ENCODE results near the gene FBXL22. TPM values are rescaled to one million over a fixed set of nuclear protein-coding genes. Genes with fewer than 3 reads are reported as not detected.

Gene FBXL22
- total and polyA plus RNA-seq, 2 experiments from 2014 or later, result 0.26 TPM; not detected in 1

DNA sequence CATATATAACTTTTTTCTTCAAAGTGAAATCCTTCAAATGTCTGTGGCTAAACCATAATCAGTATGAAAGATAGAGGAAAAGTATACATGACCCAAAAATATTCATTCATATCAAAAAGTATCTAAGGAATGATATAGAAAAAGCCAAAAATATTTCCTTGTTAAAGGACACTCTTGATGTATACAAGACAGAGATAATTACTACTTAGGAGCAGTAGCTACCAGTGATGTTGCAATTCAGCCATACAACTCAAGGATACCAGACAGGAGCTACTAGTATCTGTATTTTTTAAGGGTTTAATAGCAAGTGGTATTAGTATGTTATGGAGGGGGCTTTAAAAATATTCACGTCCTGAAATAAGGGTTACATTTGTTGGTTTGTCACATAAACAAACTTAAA is 37.0 kb downstream of the FBXL22 start:
- ATAC-seq (no peak), DNase-seq (ENCODE audit: low spot score) (no peak)
- no peaks in the 10 kb centered on the region for H3K4me1 Mint-ChIP-seq
- peaks cover 6% of the 10 kb centered on the region; the same call in 1 of the 2 replicates for H3K36me3 ChIP-seq (ENCODE audit: insufficient read depth)
- H3F3A ChIP-seq (replicated peaks; ENCODE audit: low read depth), result no peaks in the 10 kb centered on the region
- H3K27me3 Mint-ChIP-seq (ENCODE audit: insufficient read depth, low read depth, poor library complexity), result no peaks in the 10 kb centered on the region
- no peak for TF ChIP-seq EZH2 (IDR thresholded peaks at IDR 0.05; ENCODE audit: low read depth, unreplicated experiment)
- TF ChIP-seq, protein P1, sequence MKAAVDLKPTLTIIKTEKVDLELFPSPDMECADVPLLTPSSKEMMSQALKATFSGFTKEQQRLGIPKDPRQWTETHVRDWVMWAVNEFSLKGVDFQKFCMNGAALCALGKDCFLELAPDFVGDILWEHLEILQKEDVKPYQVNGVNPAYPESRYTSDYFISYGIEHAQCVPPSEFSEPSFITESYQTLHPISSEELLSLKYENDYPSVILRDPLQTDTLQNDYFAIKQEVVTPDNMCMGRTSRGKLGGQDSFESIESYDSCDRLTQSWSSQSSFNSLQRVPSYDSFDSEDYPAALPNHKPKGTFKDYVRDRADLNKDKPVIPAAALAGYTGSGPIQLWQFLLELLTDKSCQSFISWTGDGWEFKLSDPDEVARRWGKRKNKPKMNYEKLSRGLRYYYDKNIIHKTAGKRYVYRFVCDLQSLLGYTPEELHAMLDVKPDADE (IDR thresholded peaks at IDR 0.05), result no peak
- no peak for TF ChIP-seq POLR2AphosphoS5 (IDR thresholded peaks at IDR 0.05; ENCODE audit: low read depth)
- TF ChIP-seq EZH2phosphoT487 (IDR thresholded peaks at IDR 0.05; ENCODE audit: unreplicated experiment), result no peak
- no peak for TF ChIP-seq NANOG (IDR thresholded peaks at IDR 0.05; ENCODE audit: borderline replicate concordance)
- TF ChIP-seq JUNB (IDR thresholded peaks at IDR 0.05; ENCODE audit: unreplicated experiment), result no peak
- TF ChIP-seq, protein P2, sequence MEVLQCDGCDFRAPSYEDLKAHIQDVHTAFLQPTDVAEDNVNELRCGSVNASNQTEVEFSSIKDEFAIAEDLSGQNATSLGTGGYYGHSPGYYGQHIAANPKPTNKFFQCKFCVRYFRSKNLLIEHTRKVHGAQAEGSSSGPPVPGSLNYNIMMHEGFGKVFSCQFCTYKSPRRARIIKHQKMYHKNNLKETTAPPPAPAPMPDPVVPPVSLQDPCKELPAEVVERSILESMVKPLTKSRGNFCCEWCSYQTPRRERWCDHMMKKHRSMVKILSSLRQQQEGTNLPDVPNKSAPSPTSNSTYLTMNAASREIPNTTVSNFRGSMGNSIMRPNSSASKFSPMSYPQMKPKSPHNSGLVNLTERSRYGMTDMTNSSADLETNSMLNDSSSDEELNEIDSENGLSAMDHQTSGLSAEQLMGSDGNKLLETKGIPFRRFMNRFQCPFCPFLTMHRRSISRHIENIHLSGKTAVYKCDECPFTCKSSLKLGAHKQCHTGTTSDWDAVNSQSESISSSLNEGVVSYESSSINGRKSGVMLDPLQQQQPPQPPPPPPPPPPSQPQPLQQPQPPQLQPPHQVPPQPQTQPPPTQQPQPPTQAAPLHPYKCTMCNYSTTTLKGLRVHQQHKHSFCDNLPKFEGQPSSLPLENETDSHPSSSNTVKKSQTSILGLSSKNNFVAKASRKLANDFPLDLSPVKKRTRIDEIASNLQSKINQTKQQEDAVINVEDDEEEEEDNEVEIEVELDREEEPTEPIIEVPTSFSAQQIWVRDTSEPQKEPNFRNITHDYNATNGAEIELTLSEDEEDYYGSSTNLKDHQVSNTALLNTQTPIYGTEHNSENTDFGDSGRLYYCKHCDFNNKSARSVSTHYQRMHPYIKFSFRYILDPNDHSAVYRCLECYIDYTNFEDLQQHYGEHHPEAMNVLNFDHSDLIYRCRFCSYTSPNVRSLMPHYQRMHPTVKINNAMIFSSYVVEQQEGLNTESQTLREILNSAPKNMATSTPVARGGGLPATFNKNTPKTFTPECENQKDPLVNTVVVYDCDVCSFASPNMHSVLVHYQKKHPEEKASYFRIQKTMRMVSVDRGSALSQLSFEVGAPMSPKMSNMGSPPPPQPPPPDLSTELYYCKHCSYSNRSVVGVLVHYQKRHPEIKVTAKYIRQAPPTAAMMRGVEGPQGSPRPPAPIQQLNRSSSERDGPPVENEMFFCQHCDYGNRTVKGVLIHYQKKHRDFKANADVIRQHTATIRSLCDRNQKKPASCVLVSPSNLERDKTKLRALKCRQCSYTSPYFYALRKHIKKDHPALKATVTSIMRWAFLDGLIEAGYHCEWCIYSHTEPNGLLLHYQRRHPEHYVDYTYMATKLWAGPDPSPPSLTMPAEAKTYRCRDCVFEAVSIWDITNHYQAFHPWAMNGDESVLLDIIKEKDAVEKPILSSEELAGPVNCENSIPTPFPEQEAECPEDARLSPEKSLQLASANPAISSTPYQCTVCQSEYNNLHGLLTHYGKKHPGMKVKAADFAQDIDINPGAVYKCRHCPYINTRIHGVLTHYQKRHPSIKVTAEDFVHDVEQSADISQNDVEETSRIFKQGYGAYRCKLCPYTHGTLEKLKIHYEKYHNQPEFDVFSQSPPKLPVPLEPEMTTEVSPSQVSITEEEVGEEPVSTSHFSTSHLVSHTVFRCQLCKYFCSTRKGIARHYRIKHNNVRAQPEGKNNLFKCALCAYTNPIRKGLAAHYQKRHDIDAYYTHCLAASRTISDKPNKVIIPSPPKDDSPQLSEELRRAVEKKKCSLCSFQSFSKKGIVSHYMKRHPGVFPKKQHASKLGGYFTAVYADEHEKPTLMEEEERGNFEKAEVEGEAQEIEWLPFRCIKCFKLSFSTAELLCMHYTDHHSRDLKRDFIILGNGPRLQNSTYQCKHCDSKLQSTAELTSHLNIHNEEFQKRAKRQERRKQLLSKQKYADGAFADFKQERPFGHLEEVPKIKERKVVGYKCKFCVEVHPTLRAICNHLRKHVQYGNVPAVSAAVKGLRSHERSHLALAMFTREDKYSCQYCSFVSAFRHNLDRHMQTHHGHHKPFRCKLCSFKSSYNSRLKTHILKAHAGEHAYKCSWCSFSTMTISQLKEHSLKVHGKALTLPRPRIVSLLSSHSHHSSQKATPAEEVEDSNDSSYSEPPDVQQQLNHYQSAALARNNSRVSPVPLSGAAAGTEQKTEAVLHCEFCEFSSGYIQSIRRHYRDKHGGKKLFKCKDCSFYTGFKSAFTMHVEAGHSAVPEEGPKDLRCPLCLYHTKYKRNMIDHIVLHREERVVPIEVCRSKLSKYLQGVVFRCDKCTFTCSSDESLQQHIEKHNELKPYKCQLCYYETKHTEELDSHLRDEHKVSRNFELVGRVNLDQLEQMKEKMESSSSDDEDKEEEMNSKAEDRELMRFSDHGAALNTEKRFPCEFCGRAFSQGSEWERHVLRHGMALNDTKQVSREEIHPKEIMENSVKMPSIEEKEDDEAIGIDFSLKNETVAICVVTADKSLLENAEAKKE (CRISPR knock-in tag; IDR thresholded peaks at IDR 0.05), result no peak
- TF ChIP-seq, protein P3, sequence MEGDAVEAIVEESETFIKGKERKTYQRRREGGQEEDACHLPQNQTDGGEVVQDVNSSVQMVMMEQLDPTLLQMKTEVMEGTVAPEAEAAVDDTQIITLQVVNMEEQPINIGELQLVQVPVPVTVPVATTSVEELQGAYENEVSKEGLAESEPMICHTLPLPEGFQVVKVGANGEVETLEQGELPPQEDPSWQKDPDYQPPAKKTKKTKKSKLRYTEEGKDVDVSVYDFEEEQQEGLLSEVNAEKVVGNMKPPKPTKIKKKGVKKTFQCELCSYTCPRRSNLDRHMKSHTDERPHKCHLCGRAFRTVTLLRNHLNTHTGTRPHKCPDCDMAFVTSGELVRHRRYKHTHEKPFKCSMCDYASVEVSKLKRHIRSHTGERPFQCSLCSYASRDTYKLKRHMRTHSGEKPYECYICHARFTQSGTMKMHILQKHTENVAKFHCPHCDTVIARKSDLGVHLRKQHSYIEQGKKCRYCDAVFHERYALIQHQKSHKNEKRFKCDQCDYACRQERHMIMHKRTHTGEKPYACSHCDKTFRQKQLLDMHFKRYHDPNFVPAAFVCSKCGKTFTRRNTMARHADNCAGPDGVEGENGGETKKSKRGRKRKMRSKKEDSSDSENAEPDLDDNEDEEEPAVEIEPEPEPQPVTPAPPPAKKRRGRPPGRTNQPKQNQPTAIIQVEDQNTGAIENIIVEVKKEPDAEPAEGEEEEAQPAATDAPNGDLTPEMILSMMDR (conservative IDR thresholded peaks at IDR 0.05; ENCODE audit: low read depth in 2 of 2), result no peak
- TF ChIP-seq CREB1 (CRISPR knock-in tag; IDR thresholded peaks at IDR 0.05; ENCODE audit: low read depth), result no peak
- TF ChIP-seq, protein P4, sequence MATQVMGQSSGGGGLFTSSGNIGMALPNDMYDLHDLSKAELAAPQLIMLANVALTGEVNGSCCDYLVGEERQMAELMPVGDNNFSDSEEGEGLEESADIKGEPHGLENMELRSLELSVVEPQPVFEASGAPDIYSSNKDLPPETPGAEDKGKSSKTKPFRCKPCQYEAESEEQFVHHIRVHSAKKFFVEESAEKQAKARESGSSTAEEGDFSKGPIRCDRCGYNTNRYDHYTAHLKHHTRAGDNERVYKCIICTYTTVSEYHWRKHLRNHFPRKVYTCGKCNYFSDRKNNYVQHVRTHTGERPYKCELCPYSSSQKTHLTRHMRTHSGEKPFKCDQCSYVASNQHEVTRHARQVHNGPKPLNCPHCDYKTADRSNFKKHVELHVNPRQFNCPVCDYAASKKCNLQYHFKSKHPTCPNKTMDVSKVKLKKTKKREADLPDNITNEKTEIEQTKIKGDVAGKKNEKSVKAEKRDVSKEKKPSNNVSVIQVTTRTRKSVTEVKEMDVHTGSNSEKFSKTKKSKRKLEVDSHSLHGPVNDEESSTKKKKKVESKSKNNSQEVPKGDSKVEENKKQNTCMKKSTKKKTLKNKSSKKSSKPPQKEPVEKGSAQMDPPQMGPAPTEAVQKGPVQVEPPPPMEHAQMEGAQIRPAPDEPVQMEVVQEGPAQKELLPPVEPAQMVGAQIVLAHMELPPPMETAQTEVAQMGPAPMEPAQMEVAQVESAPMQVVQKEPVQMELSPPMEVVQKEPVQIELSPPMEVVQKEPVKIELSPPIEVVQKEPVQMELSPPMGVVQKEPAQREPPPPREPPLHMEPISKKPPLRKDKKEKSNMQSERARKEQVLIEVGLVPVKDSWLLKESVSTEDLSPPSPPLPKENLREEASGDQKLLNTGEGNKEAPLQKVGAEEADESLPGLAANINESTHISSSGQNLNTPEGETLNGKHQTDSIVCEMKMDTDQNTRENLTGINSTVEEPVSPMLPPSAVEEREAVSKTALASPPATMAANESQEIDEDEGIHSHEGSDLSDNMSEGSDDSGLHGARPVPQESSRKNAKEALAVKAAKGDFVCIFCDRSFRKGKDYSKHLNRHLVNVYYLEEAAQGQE (IDR thresholded peaks at IDR 0.05; ENCODE audit: unreplicated experiment), result no peak
- TF ChIP-seq ZNF114 (CRISPR knock-in tag; IDR thresholded peaks at IDR 0.05), result no peak
- TF ChIP-seq ZNF331 (CRISPR knock-in tag; IDR thresholded peaks at IDR 0.05; ENCODE audit: low read depth), result no peak
- TF ChIP-seq STAT1 (IDR thresholded peaks at IDR 0.05; ENCODE audit: unreplicated experiment), result no peak
- H3K4me3 ChIP-seq, result no peak overlapping the region
- H2AFZ ChIP-seq, result no peak overlapping the region
- H3K9me3 Mint-ChIP-seq, result no peaks in the 10 kb centered on the region
- peaks cover 5% of the 10 kb centered on the region; the same call in 1 of the 3 replicates for H3K36me3 Mint-ChIP-seq (ENCODE audit: low read depth)
- H3K4me3 Mint-ChIP-seq, result no peak overlapping the region
- H3K27ac ChIP-seq (ENCODE audit: low read depth), result no peak overlapping the region
- H3K9me2 ChIP-seq (ENCODE audit: insufficient read depth), result no peaks in the 10 kb centered on the region
- H3K27ac Mint-ChIP-seq, result no peak overlapping the region
- H4K20me1 ChIP-seq (replicated peaks; ENCODE audit: insufficient read depth), result no peaks in the 10 kb centered on the region
- no peaks in the 10 kb centered on the region for H3K79me2 ChIP-seq (replicated peaks; ENCODE audit: insufficient read depth)
- no peaks in the 10 kb centered on the region for H3K27me3 ChIP-seq (ENCODE audit: insufficient read depth)
- H3K4me2 ChIP-seq, result no peak overlapping the region
- no peaks in the 10 kb centered on the region for H3K4me1 ChIP-seq (ENCODE audit: insufficient read depth)

Measured in GM23338 (cell line).